Activated T-cell treated with anti-CD3 and anti-CD28 coated beads for 48 hours (primary cell): ENCODE results near the gene UBE2J2.

Experiments
- DNase-seq: peaks from one replicate; pipeline ENCODE4 v3.0.0-alpha.2; 2020; ENCODE audit warnings: low read depth

Gene UBE2J2

DNA sequence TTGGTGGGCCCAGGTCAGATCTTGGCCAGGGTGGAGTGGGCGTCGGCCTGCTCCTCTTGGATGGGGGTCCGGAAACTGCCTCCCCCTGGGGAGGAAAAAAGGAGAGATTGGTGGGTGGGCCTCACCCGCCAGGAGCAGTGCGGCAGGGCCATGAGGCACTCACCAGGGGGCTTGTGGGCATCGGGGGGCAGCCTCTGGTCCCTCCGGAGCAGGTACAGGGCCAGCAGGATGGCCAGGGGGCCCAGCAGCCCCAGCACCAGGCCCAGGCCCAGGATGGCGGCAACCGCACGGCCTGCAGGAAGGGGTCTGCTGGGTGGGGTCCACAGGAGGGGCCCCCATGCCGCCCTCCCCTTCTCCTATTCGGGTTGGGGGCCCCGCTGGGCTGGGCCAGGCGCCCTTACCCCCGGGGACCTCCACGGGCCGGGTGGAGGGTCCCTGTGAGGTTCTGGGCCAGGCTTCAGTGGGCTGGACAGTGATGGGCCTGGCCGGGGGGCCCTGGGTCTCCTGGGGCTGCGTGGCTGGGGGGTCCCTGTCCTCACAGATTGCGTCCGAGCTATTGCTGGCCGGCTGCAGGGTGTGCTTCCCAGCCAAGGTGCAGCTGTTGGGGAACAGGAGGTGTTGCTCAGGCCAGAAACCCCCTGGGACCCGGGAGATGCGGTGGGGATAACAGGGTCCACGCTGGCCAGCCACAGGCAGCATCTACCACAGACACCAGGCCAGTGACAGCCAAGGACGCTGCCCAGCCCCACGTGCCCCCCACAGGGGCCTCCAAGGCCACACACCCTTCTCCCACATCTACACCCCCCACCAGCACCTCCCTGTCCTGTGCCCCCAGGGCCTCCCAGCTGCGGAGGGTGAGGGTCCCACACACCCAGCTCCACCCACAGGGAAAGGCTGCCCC lies 61.9 kb downstream of the UBE2J2 start:
- no peak for DNase-seq

DNA sequence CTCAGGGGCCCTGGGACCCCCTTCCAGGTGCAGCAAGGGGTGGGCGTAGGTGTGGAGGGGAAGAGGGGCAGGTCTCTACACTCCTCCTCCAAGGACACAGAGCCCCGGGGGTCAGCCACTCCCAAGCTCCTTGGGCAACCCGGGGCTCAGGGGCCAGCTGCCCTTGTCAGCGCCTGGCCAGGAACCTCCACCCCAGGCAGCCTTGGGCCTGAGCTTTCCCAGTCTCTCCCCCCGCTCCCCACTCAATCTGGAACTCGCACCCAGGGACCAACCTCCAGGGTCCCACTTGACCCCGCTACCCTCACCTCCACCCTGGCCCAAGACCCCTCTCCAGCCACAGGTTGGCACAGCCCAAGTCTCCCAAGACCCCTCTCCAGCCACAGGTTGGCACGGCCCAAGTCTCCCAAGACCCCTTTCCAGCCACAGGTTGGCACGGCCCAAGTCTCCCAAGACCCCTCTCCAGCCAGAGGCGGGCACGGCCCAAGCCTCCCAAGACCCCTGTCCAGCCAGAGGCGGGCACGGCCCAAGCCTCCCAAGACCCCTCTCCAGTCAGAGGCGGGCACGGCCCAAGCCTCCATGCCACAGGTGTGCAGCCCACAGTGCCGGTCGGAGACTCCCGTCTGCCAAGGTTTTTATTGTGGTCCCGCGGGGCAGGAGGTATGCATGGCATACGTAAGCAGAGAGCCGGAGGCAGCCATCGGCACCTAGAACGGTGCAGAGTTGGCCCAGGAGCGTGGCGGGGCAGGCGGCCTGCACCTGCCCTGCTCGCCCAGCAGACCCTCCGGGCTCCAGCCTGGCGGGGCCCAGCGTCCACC lies 62.7 kb downstream of the UBE2J2 start:
- no peak for DNase-seq

DNA sequence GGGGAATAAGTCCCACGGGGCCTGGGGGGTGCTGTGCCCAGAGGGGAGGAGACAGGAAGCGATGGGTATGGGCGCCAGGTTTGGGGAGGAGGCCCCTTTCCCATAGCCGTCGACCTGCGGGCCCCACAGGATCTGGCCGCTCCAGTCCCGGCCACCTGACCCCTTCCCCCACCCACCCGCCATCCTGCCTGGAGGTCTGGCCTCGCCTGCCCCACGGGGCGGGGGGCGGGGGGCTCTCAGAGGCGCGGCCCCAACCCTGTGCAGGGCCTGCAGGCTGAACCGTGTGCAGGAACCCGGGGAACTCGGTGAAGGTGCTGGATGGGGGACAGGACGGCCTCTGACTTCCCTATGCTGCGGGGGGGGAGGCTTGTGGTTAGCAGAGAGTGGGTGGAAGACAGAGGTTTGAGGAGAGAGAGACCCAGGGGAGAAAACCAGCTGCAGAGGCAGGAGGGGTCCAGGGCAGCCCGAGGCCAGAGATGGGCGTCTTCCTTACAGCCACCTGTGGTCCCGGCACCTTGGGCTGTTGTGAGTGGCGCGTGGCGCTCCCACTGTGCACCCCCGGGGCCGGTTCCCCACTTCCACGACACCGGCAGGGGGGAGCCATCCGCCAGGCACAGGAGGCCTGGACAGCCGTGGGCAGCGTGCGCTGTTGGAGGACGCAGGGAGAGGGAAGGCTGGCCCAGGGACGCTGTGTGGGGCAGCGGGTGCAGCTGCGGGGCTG lies 64.8 kb downstream of the UBE2J2 start:
- DNase-seq, result no peak

DNA sequence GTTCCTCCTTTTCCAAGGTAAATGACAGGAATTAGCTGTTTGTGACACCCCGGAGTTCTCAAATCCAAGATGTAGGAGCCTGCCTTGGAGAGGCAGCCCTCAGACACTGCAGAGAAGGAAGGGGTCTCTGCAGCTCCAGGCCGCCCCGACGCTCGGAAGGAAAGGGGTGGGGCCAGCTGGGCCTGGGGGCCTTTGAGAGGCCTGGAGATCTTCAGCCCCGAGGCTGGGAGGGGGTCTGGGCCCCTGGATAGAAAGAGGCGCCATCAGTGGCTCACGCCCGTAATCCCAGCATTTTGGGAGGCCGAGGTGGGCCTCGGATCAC lies 66.1 kb downstream of the UBE2J2 start:
- DNase-seq, result no peak

DNA sequence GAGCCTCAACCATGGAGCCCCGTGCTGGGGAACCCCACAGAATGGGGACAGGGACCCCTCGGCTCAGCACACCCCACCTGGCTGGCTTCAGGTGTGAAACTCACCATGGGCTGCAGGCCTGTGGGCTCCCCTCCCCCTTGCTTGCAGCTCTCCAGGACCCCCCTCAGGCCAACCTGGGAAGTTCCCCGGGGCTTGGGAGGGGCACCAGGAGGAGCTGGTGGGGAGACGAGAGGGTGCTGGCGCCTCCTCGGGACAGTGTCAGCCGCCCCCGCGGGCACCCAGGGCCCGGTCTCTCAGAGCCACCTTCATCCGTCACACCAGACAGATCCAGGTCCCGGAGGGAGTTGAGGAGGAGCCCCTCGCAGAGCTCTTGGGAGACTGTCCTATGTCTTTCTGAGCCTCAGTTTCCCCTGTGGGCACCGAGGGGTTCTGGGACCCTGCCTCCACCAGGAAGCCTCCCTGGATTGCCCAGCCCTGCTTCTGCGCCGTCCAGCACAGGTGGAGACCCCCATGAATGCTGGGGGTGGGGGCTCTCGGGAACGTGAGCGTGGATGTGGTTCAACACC lies 66.6 kb downstream of the UBE2J2 start:
- no peak for DNase-seq

DNA sequence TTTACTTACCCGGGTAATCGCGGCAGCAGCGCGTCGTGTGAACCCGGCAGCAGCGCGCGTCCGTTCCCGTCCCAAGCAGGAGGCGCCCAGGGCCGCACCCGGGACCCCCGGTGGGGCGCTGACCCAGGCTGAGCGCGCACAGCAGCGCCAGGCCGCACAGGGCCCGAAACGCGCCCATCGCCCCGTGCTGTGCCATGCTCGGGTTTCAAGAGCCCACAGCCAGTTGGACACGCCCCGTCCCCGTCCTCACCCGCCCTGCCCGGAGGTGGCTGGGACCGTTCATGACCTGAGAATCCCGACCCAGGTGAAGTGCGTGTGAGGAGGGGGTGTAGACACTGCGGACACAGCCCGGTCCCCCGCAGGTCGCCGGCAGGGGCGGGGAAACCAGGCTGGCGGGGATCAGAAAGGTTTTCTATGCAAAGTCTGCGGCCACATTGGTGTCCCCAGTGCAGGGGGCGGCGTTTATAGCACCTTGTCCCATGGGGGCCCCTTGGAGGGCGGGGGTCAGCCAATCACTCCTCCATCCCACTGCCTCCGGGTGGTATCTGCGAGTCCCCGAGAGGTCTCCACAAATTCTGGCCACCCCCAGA lies 67.2 kb downstream of the UBE2J2 start, which contains the start of gene TNFRSF18:
TSS of gene TNFRSF18 (minus strand) at position 217 of the 590 bp plus-strand sequence. CDS start at position 196, 21 bp downstream.
- no peak for DNase-seq

DNA sequence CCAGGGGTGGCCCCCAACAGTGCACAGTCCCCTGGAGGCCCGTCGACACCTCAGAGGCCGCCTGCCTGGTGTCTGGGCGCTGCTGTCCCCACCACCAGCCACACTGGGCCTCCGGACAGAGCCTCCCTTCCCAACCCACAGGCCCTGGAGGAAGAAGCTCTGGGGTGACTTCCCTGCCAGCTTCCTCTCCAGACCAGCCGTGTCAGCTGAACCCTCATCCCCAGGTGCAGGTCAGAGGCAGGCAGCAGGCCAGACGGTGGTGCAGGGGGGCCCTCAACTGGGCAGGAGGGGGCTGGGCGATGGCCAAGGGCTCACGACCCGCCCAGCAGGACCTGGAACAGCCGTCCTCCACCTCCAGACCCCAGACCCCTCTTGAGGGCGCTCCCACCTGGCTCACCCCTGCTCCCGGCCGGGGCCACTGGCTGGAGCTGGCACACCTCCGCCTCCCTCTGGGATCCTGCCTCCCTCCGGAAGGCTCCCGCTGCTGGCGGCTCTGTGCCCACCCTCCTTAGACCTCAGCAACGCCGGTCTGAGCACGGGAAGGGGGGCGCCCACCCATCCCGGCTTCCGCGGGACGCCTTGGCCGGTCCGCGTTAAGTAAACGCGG lies 67.8 kb downstream of the UBE2J2 start:
- DNase-seq, result no peak

DNA sequence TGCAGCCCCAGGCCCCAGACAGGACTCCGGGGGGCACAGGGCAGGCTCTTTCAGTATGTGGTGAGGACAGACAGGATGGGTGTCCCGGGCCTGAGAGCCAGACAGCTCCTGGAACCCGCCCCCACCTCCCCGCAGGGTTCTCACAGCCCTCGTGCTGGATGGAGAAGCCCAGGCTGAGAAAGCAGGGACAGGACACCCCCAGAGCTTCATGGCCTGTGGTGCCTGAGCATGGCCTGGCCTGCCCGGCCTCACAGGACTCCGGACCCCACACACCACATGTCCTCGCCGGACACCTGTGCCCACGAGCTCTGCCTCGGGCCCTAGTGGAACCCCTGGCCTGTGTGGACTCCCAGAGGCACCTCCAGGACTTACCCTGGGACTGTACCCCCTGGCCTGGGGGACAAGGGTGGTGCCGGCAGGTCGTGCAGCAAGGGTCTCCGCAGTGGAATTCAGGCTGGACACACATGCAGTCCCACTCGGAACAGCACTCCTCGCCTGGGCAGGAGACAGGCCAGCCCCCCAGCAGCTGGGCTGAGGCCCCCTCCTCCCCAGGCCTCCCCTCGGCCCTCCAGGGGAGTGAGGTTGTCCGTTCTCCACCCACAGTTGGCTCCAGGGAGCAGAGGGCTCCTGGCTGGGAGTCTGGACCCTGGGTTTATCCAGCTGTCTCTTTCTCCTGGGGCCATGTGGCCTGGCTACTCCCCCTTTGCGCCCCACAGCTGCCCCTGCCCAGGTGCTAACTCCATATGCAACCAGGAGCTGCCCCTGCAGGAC lies 68.5 kb downstream of the UBE2J2 start:
- no peak for DNase-seq

DNA sequence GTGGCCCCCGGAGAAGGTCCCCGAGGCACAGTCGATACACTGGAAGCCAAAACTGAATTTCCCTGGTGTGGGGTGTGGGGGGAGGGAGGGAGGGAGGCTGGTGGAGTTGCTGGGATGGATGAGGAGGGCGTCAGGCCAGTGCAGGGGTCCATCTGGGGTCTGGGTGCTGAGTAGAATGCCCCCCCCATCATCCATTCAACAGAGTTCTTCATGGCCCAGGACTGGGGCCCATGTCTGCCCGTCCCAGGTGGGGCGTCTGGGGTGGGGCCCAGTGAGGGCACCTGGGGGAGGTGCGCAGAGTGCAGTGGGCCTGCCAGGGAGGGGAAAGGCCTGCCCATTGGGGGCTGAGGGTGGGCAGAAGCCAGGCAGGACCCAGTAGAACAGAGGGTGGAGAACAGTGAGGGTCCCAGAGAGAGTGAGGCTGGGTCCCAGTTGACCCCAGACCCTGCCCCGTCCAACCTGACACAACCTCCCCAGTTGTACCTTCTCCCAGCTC lies 69.2 kb downstream of the UBE2J2 start:
- no peak for DNase-seq
